Measurements from ENCODE around the gene CCL4.

CCL4 gene

DNA sequence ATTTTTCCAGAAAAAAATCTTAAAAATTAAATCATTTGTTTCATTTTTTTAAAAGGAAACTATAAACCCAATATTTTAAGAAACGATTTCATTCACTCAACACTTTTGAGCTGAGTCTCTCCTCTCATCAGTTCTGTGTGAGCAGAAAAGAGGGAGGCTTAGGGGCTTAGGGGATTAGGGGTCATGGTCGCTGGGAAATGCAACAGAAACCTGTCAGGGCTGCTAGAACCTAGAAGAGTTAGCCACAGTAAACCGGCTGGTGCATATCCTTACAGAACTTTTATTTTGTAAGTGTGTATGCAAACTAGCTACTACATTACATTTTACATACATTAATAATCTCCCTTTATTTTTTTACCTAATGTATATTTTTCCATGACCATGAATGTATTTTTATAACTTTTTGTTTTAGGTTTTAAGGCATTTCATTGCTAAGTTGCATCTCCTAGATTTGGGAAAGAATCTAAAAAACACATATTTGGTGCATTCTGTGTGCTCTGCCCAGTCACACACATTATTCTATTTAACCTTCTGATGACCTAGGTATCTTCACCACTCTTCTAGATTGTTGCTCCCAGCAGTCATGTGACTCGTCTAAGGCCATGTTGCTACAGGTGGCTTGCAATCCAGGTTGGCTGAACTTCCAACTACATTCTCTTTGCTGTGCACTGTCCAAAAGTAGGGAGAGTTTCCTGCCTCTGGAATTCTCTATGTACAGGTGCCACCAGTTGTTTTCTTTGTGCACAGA, 48.4 kb downstream of the CCL4 start:
- no peak for DNase-seq (ENCODE audit: extremely low spot score)
- POLR2A ChIA-PET: no interaction called here
- CTCF ChIA-PET: interaction anchor here (0.9 to 14.3 kb wide), 3 partner anchors 10 to 177 kb away, joined by 3 to 420 read pairs (median 7); partner anchors contain the start of gene CCL16
- no peak for TF ChIP-seq CTCF (IDR thresholded peaks at IDR 0.05; ENCODE audit: control extremely low read depth, extremely low read depth, low read depth, missing control alignments)

DNA sequence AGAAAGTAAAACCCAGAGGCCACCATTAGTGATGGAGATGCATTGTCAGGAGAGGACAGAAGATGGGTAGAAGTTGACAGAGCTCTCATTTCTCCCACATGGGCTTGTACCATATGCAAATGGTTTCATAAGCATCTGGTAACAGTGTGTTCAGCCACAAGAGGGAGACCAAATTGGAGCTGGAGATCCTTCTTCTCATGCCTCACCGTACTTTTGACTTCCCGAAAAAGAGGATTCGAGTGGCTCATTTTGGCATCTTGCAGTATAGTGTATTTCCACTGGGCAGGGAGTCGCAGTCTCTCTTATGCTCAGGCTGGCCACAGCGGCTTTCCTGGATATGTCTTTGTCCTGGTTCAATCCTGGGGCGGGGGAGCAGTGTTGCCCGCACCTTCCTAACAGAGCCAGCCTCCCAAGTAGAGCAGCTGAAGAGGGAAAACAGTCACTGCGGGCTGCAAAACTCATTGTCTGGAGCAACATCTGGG, 49.1 kb downstream of the CCL4 start:
- ChIA-PET POLR2A (no interaction called here), CTCF (interaction anchor here (0.8 to 14.3 kb wide), 3 partner anchors 11 to 178 kb away, joined by 3 to 420 read pairs (median 7); partner anchors contain the start of gene CCL16)
- peak; percentile 13 for TF ChIP-seq CTCF (IDR thresholded peaks at IDR 0.05; ENCODE audit: control extremely low read depth, extremely low read depth, low read depth, missing control alignments)
- DNase-seq (ENCODE audit: extremely low spot score): no peak

DNA sequence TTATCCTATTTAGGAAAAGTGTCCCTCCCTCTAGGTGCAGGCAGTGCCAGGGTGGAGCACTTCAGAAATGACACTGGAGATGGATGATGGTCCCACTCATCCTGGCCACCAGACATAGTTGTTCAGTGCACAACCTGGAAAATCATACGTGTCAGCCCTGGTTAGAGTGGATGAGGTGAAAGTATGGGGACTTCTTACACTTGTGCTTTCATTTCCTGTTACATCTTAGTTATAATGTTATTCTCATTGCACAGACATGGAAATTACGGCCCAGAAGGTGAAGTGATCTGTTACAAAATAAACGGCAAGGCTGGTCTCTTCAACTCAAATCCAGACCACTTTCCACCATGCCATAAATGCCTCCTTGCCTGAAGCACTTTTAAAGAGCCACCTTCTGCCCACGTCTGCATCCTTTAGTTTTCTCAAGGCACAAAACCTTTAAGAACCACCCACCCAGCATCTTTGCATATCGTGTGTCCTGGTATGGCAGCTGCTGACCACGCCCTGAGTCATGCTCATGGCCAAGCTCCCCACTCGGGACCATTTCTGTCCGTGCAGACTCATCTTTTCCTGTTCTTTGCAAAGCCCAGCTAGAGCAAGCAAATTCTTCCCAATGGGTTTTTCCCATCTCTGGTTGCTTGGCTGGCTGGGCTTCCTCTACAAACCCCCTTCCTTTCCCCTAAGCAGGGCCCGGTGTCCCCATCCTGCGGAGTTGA, 50.4 kb downstream of the CCL4 start:
- ChIA-PET CTCF (interaction anchor here (14.3 kb wide), 1 partner anchor 179 kb away, joined by 420 read pairs; the partner anchor contains the start of gene CCL16), POLR2A (no interaction called here)
- peak; percentile 19 for DNase-seq (ENCODE audit: extremely low spot score)
- TF ChIP-seq CTCF (IDR thresholded peaks at IDR 0.05; ENCODE audit: control extremely low read depth, extremely low read depth, low read depth, missing control alignments): no peak

Measured in GM10248 (cell line).